Calu3 (cell line): ENCODE data around the gene FNDC3B. TPM values are rescaled to one million over a fixed set of nuclear protein-coding genes. Genes with fewer than 3 reads are reported as not detected.
A peak's percentile ranks its signal among the peaks of the same experiment; 100 is the strongest.

ENCODE experiments used
- BruUV-seq: library from RNA; stranded (reverse); fragments of 400-500 nt; replicated peaks from 2 replicates; lab custom pipeline; 2021; lab: Mats Ljungman, UMichigan
- CTCF ChIA-PET: fragments of 300-600 bp; sonication (Branson Sonifier 250); formaldehyde crosslinking; loops from one replicate; lab custom pipeline; 2022; ENCODE audit warnings: antibody characterized with exemption; lab: Charles Lee
- DNase-seq: peaks from one replicate; pipeline ENCODE4 v3.0.0; 2022
- H3K27ac Mint-ChIP-seq: one replicate; pipeline ENCODE4 v1.8.0; 2022; ENCODE audit warnings: mixed read lengths; ENCODE audit not compliant: unreplicated experiment
- H3K27me3 Mint-ChIP-seq: one replicate; pipeline ENCODE4 v1.8.0; 2022; ENCODE audit warnings: mixed read lengths; ENCODE audit not compliant: unreplicated experiment
- H3K36me3 Mint-ChIP-seq: one replicate; pipeline ENCODE4 v1.8.0; 2022; ENCODE audit warnings: mild to moderate bottlenecking, moderate library complexity, mixed read lengths; ENCODE audit not compliant: insufficient read depth, unreplicated experiment
- H3K4me1 Mint-ChIP-seq: one replicate; pipeline ENCODE4 v1.8.0; 2022; ENCODE audit warnings: mild to moderate bottlenecking, low read depth, mixed read lengths; ENCODE audit not compliant: unreplicated experiment
- H3K4me3 Mint-ChIP-seq: one replicate; pipeline ENCODE4 v1.8.0; 2022; ENCODE audit warnings: mild to moderate bottlenecking, low read depth, moderate library complexity, mixed read lengths; ENCODE audit not compliant: unreplicated experiment
- H3K9me3 Mint-ChIP-seq: one replicate; pipeline ENCODE4 v1.8.0; 2022; ENCODE audit warnings: low read depth, mixed read lengths; ENCODE audit not compliant: unreplicated experiment
- intact Hi-C: fragments of 100-400 bp; cut with micrococcal nuclease; formaldehyde crosslinking; loops from one replicate; pipeline ENCODE4 v1.10.0; 2022; ENCODE audit not compliant: unreplicated experiment
- total RNA-seq: library from RNA; stranded (reverse); gene quantifications from 2 replicates; pipeline ENCODE4 v1.2.3, GENCODE V29; 2022
- TF ChIP-seq, protein P1 (sequence below): fragments of 200-600 bp; IDR thresholded peaks from one replicate; pipeline ENCODE4 v1.8.0; 2022; ENCODE audit warnings: antibody characterized with exemption; ENCODE audit not compliant: unreplicated experiment

FNDC3B gene
- total RNA-seq, 1 experiment from 2014 or later, result 453 TPM

GRCh38 chr3:172305552-172305951 is 266.2 kb downstream of the FNDC3B start:
- H3K9me3 Mint-ChIP-seq, result no peaks in the 10 kb centered on the region
- H3K4me1 Mint-ChIP-seq, result peaks cover 45% of the 10 kb centered on the region
- no peaks in the 10 kb centered on the region for H3K27me3 Mint-ChIP-seq
- H3K4me3 Mint-ChIP-seq, result peak overlapping the region; percentile 3
- DNase-seq, result peak; percentile 66
- no TSS peak for BruUV-seq
- TF ChIP-seq, protein P1, sequence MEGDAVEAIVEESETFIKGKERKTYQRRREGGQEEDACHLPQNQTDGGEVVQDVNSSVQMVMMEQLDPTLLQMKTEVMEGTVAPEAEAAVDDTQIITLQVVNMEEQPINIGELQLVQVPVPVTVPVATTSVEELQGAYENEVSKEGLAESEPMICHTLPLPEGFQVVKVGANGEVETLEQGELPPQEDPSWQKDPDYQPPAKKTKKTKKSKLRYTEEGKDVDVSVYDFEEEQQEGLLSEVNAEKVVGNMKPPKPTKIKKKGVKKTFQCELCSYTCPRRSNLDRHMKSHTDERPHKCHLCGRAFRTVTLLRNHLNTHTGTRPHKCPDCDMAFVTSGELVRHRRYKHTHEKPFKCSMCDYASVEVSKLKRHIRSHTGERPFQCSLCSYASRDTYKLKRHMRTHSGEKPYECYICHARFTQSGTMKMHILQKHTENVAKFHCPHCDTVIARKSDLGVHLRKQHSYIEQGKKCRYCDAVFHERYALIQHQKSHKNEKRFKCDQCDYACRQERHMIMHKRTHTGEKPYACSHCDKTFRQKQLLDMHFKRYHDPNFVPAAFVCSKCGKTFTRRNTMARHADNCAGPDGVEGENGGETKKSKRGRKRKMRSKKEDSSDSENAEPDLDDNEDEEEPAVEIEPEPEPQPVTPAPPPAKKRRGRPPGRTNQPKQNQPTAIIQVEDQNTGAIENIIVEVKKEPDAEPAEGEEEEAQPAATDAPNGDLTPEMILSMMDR, result no peak
- intact Hi-C loops, result loop anchor here (5.0 kb wide), 1 partner anchor 163 kb away; no protein-coding TSS in a partner anchor
- H3K27ac Mint-ChIP-seq, result peak overlapping the region; percentile 62
- H3K36me3 Mint-ChIP-seq, result peaks cover 91% of the 10 kb centered on the region
- CTCF ChIA-PET, result no interaction called here

DNA sequence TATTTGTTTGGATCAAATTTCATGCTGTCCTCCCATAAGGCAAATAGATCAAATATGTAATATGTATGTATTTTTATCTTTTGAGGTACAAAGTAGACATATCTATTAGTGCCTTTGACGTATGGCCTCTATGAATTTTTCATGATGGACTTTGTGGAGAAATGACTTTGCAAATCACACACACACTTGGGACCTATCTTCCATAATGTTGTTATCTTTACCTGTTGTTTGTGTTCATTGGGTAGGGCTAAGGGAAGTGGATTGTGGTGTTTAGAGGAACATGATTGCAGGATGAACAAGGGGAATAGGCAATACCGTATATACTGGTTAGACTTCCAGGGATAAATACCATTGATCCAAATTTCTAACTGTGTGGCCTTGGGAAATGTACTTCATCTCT is 266.6 kb downstream of the FNDC3B start:
- intact Hi-C loops, result loop anchor here (5.0 kb wide), 1 partner anchor 164 kb away; no protein-coding TSS in a partner anchor
- Mint-ChIP-seq H3K9me3 (no peaks in the 10 kb centered on the region), H3K36me3 (peaks cover 91% of the 10 kb centered on the region), H3K27ac (peak overlapping the region; percentile 62), H3K4me3 (peak overlapping the region; percentile 3), H3K4me1 (peaks cover 45% of the 10 kb centered on the region), H3K27me3 (no peaks in the 10 kb centered on the region)
- no peak for DNase-seq
- BruUV-seq, result no TSS peak
- TF ChIP-seq, protein P1, result no peak
- CTCF ChIA-PET, result no interaction called here

DNA sequence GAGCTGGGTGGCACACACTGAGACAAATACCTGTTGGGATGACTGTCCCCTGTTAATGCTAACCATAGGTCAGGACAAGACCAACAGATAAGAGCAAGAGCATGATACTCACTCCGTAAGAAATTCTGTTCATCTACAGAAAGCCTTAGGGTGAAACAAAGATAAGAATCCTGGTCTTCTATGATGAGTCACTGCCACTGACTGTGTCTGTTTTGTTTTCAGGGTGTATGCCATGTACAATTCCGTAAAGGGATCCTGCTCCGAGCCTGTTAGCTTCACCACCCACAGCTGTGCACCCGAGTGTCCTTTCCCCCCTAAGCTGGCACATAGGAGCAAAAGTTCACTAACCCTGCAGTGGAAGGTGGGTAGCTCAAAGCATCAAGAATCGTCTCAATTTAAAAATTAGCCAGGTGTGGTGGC is 267.8 kb downstream of the FNDC3B start:
- CTCF ChIA-PET, result interaction anchor here (0.7 to 1.1 kb wide), 2 partner anchors 8 to 25 kb away, joined by 4 to 6 read pairs; no protein-coding TSS in a partner anchor
- peaks cover 46% of the 10 kb centered on the region for H3K4me1 Mint-ChIP-seq
- no peak for DNase-seq
- H3K27ac Mint-ChIP-seq, result peak overlapping the region; percentile 62
- TF ChIP-seq, protein P1, result no peak
- H3K4me3 Mint-ChIP-seq, result peak overlapping the region; percentile 23
- intact Hi-C loops, result loop anchor here (5.0 kb wide), 1 partner anchor 165 kb away; no protein-coding TSS in a partner anchor
- BruUV-seq, result no TSS peak
- H3K9me3 Mint-ChIP-seq, result no peaks in the 10 kb centered on the region
- H3K27me3 Mint-ChIP-seq, result no peaks in the 10 kb centered on the region
- H3K36me3 Mint-ChIP-seq, result peaks cover 91% of the 10 kb centered on the region

- no peak overlapping the region for H3K27ac Mint-ChIP-seq
- peaks cover 97% of the 10 kb centered on the region for H3K36me3 Mint-ChIP-seq
- no TSS peak for BruUV-seq
- no peaks in the 10 kb centered on the region for H3K9me3 Mint-ChIP-seq
- TF ChIP-seq, protein P1, result no peak
- H3K4me1 Mint-ChIP-seq, result peaks cover 57% of the 10 kb centered on the region
- no peak overlapping the region for H3K4me3 Mint-ChIP-seq
- intact Hi-C loops, result loop anchor here (5.0 kb wide), 1 partner anchor 167 kb away; no protein-coding TSS in a partner anchor
- no peak for DNase-seq
- CTCF ChIA-PET, result interaction anchor here (0.6 kb wide), 1 partner anchor 267 kb away, joined by 3 read pairs; no protein-coding TSS in a partner anchor
- no peaks in the 10 kb centered on the region for H3K27me3 Mint-ChIP-seq
Measured at GRCh38 chr3:172309059-172309458, 269.7 kb downstream of the FNDC3B start.
